ENCODE data around the gene SIX1. TPM values are rescaled to one million over a fixed set of nuclear protein-coding genes. Genes with fewer than 3 reads are reported as not detected.

Gene SIX1
- total RNA-seq, 1 donor from 2014 or later, result 0.20 TPM

DNA sequence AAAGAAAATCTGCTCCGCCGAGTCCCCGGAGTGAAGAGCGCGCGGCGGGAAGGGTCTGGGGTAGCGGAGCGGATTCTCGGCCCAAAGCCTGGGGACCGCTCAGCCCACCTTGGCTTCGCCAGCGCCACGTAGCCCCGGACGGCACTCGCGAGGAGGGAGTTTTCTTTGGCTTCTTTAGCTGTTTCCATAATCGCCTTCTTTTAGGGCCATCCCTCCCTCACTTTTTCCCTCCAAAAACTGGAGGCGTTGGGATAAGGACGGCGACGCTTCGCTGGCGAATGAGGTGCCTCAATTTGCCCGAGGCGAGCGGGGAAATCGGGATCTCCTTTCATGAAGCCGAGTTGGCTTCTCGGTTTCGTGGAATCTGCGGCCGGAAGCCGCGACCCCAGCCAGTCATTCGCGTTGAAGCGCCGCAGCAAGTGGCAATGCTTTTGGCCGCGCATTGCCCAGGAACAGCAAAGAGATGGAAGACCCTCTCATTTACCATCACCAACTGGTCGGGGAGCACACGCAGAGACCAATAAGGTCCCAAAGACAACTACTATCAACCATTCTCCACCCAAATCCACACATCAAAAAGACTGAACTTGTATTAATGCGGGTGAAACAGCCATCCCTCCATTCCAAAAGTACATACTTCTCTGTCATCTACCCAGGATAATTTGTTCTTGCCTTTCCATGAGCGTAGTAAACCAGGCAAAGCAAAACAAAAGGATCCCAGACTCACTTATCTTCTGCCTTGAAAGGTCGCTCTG, 8.4 kb upstream of the SIX1 start:
- H3K27ac ChIP-seq (ENCODE audit: low read depth, low read length), result peak overlapping the region; percentile 47
- Mint-ChIP-seq H3K27me3 (ENCODE audit: low read depth, unreplicated experiment) (peaks cover 52% of the 10 kb centered on the region), H3K36me3 (ENCODE audit: low read depth, unreplicated experiment) (peaks cover 4% of the 10 kb centered on the region), H3K4me3 (ENCODE audit: unreplicated experiment) (peak overlapping the region; percentile 93), H3K4me1 (ENCODE audit: low read depth, unreplicated experiment) (peaks cover 6% of the 10 kb centered on the region), H3K27ac (ENCODE audit: unreplicated experiment) (peak overlapping the region; percentile 96), H3K9me3 (ENCODE audit: unreplicated experiment) (no peaks in the 10 kb centered on the region)
- TF ChIP-seq EZH2 (IDR thresholded peaks at IDR 0.05; ENCODE audit: insufficient read depth, low read length), result no peak
- TF ChIP-seq, protein P1, sequence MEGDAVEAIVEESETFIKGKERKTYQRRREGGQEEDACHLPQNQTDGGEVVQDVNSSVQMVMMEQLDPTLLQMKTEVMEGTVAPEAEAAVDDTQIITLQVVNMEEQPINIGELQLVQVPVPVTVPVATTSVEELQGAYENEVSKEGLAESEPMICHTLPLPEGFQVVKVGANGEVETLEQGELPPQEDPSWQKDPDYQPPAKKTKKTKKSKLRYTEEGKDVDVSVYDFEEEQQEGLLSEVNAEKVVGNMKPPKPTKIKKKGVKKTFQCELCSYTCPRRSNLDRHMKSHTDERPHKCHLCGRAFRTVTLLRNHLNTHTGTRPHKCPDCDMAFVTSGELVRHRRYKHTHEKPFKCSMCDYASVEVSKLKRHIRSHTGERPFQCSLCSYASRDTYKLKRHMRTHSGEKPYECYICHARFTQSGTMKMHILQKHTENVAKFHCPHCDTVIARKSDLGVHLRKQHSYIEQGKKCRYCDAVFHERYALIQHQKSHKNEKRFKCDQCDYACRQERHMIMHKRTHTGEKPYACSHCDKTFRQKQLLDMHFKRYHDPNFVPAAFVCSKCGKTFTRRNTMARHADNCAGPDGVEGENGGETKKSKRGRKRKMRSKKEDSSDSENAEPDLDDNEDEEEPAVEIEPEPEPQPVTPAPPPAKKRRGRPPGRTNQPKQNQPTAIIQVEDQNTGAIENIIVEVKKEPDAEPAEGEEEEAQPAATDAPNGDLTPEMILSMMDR (IDR thresholded peaks at IDR 0.05; ENCODE audit: insufficient read depth, low read depth, low read length), result no peak
- H3K79me2 ChIP-seq (ENCODE audit: insufficient read depth, low read length), result no peaks in the 10 kb centered on the region
- H3K9ac ChIP-seq (ENCODE audit: low read length), result peak overlapping the region; percentile 79
- DNase-seq (ENCODE audit: low read depth) (no peak), FAIRE-seq (no peak)
- peaks cover 22% of the 10 kb centered on the region for H3K27me3 ChIP-seq (ENCODE audit: insufficient read depth, low read length)
- H3K4me3 ChIP-seq (ENCODE audit: insufficient read depth, low read depth, low read length), result peak overlapping the region; percentile 64
- peaks cover 28% of the 10 kb centered on the region for H3K4me1 ChIP-seq (ENCODE audit: insufficient read depth, low read length)
- no peaks in the 10 kb centered on the region for H3K36me3 ChIP-seq (ENCODE audit: insufficient read depth, low read length)
- no peaks in the 10 kb centered on the region for H4K20me1 ChIP-seq (ENCODE audit: insufficient read depth, low read length)
- peak overlapping the region; percentile 76 for H2AFZ ChIP-seq (ENCODE audit: low read depth, low read length)
- H3K4me2 ChIP-seq (ENCODE audit: low read length), result peak overlapping the region; percentile 88
- H3K9me3 ChIP-seq (ENCODE audit: insufficient read depth, low read depth, low read length), result no peaks in the 10 kb centered on the region

DNA sequence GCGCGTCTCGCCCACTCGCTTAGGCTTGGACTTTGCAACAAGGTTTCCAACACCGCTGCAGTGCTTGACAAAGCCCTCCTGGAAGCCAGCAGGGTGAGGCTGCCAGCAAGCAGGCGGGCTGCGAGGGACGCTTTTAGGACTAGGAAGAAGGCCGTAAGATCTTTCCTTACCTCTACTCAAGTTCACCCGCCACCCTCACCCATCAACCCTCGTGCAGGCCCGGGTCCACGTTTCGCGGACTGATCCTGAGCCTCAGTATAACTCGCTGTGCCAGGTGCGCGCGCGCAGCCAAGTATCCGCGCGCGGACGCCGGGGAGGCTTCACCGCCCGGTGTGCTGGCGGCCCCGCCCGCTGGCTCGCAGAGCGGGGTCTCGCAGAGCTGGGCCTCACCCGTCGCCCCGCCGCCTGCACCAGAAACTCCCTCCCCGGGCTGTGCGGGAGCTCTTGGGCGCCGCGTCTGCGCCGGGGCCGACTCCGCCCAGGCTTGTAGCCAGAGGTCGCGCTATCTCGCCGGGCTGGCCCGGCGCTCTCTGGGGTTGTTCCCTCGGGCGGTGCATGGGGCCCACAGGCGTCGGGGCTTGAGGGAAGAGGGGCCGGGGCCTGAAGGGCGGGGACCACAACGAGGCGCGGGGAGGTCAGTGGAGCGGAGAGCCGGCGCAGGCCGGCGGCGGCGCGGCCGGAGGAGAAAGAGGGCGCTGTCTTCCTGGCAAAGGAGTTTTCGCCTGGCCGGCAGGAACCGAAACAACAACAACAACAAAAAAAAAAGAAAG, 7.6 kb upstream of the SIX1 start:
- H3K4me1 Mint-ChIP-seq (ENCODE audit: low read depth, unreplicated experiment), result peaks cover 6% of the 10 kb centered on the region
- H3K27ac Mint-ChIP-seq (ENCODE audit: unreplicated experiment), result peak overlapping the region; percentile 96
- peaks cover 60% of the 10 kb centered on the region for H3K27me3 Mint-ChIP-seq (ENCODE audit: low read depth, unreplicated experiment)
- Histone ChIP-seq H3K36me3 (ENCODE audit: insufficient read depth, low read length) (no peaks in the 10 kb centered on the region), H3K4me3 (ENCODE audit: insufficient read depth, low read depth, low read length) (peak overlapping the region; percentile 64), H2AFZ (ENCODE audit: low read depth, low read length) (peak overlapping the region; percentile 76), H4K20me1 (ENCODE audit: insufficient read depth, low read length) (no peaks in the 10 kb centered on the region), H3K79me2 (ENCODE audit: insufficient read depth, low read length) (no peaks in the 10 kb centered on the region), H3K4me1 (ENCODE audit: insufficient read depth, low read length) (peaks cover 28% of the 10 kb centered on the region), H3K27me3 (ENCODE audit: insufficient read depth, low read length) (peaks cover 29% of the 10 kb centered on the region), H3K9ac (ENCODE audit: low read length) (peak overlapping the region; percentile 79), H3K4me2 (ENCODE audit: low read length) (peak overlapping the region; percentile 88), H3K27ac (ENCODE audit: low read depth, low read length) (peak overlapping the region; percentile 47), H3K9me3 (ENCODE audit: insufficient read depth, low read depth, low read length) (no peaks in the 10 kb centered on the region)
- TF ChIP-seq, protein P1 (IDR thresholded peaks at IDR 0.05; ENCODE audit: insufficient read depth, low read depth, low read length), result peak; percentile 19
- TF ChIP-seq EZH2 (IDR thresholded peaks at IDR 0.05; ENCODE audit: insufficient read depth, low read length), result no peak
- H3K4me3 Mint-ChIP-seq (ENCODE audit: unreplicated experiment), result peak overlapping the region; percentile 93
- DNase-seq (ENCODE audit: low read depth), result peak; percentile 49
- no peaks in the 10 kb centered on the region for H3K9me3 Mint-ChIP-seq (ENCODE audit: unreplicated experiment)
- no peak for FAIRE-seq
- peaks cover 4% of the 10 kb centered on the region for H3K36me3 Mint-ChIP-seq (ENCODE audit: low read depth, unreplicated experiment)

All from astrocyte (in vitro differentiated cells and primary cell).